ENCODE results near the gene PIPOX.

Gene PIPOX

DNA sequence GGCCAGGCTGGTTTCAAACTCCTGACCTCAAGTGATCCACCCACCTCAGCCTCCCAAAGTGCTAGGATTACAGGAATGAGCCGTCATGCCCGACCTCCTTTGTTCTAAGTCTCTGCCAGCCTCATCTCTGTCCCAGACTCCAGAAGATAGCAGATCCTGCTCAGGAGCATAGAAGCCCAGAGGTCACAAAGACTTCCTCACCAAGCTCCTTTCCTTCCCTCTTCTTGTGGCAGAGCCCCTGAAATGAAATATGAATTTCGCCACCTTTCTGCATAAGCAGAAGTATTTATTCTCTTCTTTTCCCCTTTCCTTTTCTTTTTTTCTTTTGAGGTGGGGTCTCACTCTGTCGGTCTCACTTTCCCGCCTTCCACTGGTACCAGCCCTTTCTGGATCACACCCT lies 11.5 kb upstream of the PIPOX start:
- DNase-seq (ENCODE audit: low read depth) = no peak
- no peak overlapping the region for H3K4me3 ChIP-seq (ENCODE audit: control insufficient read depth, low read depth, low read length)
- TF ChIP-seq, protein P1, sequence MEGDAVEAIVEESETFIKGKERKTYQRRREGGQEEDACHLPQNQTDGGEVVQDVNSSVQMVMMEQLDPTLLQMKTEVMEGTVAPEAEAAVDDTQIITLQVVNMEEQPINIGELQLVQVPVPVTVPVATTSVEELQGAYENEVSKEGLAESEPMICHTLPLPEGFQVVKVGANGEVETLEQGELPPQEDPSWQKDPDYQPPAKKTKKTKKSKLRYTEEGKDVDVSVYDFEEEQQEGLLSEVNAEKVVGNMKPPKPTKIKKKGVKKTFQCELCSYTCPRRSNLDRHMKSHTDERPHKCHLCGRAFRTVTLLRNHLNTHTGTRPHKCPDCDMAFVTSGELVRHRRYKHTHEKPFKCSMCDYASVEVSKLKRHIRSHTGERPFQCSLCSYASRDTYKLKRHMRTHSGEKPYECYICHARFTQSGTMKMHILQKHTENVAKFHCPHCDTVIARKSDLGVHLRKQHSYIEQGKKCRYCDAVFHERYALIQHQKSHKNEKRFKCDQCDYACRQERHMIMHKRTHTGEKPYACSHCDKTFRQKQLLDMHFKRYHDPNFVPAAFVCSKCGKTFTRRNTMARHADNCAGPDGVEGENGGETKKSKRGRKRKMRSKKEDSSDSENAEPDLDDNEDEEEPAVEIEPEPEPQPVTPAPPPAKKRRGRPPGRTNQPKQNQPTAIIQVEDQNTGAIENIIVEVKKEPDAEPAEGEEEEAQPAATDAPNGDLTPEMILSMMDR (conservative IDR thresholded peaks at IDR 0.05; ENCODE audit: control insufficient read depth, insufficient read depth, low read depth, low read length) = no peak

DNA sequence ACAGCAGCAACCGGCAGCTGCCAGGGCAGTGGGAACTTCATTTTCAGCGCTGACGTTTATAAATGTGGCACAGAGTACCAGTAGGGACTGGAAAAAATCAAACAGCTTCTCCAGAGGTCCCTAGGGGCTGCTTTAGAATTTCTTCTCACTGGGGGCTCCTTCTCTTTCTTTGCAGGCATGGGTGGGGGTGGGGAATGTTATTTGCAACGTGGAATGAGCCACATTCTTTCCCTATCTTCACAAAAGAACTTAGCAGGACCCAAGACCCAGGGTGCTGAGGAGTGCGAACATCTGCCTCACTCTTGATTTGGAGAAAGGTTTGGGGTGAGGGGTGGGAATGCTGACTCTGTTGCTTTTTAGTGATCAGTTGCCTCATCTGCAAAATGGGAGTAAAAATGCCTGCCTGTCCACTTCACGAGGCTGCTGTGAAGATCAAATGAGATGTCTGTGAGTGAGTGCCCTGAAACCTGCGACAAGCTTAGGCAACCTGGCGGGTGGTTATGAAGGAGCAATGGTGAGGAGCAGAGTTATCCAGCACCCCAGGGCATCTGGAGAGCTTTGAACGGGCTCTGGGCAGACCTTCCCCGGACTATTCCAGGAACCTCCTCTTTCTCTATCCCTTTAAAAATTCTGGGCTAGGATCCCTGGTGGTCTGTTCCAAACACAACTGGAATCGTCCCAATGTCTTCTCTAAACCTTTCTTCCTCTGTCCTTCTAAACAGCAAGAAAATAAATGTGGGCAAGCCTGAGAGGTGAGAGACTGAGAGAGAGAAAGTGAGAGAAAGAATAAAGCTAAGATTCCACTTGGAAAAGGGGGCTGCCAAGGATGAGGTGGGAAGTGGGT lies 10.7 kb upstream of the PIPOX start:
- TF ChIP-seq, protein P1 (conservative IDR thresholded peaks at IDR 0.05; ENCODE audit: control insufficient read depth, insufficient read depth, low read depth, low read length) = no peak
- no peak overlapping the region for H3K4me3 ChIP-seq (ENCODE audit: control insufficient read depth, low read depth, low read length)
- DNase-seq (ENCODE audit: low read depth) = no peak

DNA sequence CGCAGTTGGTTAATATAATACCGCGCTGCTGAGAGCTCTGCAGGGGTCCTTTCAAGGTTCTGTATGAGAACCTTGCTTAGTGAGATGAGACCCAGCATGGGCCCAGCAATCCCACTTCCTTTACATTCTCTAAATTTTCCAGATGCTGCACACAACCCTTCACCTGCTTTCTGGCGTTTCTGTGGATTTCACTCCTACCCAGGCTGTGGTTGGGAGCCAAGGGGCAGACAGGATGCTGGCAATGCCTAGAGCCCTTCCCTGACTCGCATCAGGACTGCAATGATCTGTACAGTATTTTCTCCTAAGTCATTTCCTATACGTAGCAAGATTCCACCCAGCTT lies 10.1 kb upstream of the PIPOX start:
- peak; percentile 11 for DNase-seq (ENCODE audit: low read depth)
- TF ChIP-seq, protein P1 (conservative IDR thresholded peaks at IDR 0.05; ENCODE audit: control insufficient read depth, insufficient read depth, low read depth, low read length) = no peak
- H3K4me3 ChIP-seq (ENCODE audit: control insufficient read depth, low read depth, low read length) = no peak overlapping the region

DNA sequence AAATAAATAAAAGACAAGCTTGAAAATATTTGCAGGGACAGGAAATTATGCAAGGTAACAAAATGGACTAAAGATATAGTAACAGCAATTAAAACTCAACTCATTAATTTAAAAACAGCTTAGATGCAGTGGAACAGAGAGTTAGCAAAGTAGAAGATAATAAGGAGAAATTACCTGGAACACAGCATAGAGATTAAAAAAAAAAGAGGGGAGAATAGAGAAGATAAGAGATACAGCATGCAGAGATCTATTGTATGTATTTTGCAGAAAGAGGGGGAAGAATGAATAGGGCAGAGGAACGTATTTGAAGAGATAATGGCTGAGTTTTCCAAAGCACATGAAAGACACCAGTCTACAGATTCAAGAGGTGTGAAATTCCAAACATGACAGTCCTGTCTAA lies 8.4 kb upstream of the PIPOX start:
- TF ChIP-seq, protein P1 (conservative IDR thresholded peaks at IDR 0.05; ENCODE audit: control insufficient read depth, insufficient read depth, low read depth, low read length) = no peak
- DNase-seq (ENCODE audit: low read depth) = no peak
- no peak overlapping the region for H3K4me3 ChIP-seq (ENCODE audit: control insufficient read depth, low read depth, low read length)

DNA sequence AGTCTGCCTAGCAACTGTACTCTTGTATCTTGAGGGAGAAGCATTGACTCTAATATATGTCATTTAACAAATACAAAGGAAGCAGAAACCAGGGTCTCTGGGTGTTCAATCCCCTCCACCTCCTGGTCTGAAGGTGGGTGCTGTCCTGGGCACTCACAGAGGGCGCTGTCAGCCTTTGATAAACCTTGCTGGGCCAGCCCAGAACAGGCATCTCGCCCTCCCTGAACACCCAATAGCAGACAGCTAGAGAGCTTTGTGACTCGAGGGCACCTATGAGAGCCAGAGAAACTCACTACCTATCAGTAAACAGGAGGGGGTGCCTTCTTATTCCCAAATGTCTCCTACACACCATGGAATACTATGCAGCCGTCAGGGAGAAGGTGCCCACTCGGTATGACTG lies 6.4 kb upstream of the PIPOX start:
- H3K4me3 ChIP-seq (ENCODE audit: control insufficient read depth, low read depth, low read length) = no peak overlapping the region
- DNase-seq (ENCODE audit: low read depth) = no peak
- TF ChIP-seq, protein P1 (conservative IDR thresholded peaks at IDR 0.05; ENCODE audit: control insufficient read depth, insufficient read depth, low read depth, low read length) = no peak

DNA sequence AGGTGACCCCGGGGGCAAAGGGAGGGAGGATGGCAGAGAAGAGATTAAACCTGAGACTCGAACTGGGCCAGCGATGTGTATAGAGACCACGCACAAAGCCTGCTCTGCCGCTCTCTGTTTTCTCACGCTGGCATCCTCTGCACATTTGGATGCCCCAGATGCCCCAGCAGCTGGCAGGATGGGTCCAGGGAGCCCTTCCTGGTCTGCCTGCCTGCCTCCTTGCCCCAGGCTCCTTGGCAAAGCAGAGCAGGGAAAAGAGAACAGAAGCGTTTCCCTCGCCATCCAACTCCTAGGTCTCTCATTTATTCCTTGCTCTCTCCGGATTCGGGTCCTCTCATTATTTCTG lies 5.2 kb upstream of the PIPOX start:
- no peak overlapping the region for H3K4me3 ChIP-seq (ENCODE audit: control insufficient read depth, low read depth, low read length)
- TF ChIP-seq, protein P1 (conservative IDR thresholded peaks at IDR 0.05; ENCODE audit: control insufficient read depth, insufficient read depth, low read depth, low read length) = no peak

More for the DNA sequence above, 5.2 kb upstream of the PIPOX start:
- DNase-seq (ENCODE audit: low read depth) = no peak
